ENCODE results near the gene KRT36.

The KRT36 gene

GRCh38 chr17:41489531-41489930 lies at the start of gene KRT36:
TSS of gene KRT36 (minus strand) at chr17:41489910. CDS start at chr17:41489864, 46 bp downstream.
- no peak for DNase-seq (ENCODE audit: low read depth, low spot score)

DNA sequence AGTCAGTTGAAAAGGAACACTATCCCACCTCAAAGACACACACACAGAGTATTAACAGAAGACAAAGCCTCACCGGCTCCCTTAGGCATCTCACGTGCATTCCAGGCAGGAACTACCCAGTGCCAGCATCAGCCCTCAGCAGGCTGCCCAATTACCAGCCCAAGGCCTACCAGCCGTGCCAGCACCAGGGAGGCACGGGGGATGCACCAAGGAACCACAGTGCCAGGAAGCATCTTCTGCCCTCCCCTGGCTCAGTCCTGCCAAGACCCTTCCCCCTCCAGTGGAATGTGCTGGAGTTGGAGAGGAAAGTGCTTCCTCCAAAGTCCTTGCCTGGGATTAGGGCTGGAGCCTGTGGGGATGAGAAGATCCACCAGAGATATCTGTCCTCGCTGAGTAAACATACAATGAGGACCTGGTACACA lies 49.4 kb upstream of the KRT36 start:
- DNase-seq (ENCODE audit: low read depth, low spot score), result no peak

DNA sequence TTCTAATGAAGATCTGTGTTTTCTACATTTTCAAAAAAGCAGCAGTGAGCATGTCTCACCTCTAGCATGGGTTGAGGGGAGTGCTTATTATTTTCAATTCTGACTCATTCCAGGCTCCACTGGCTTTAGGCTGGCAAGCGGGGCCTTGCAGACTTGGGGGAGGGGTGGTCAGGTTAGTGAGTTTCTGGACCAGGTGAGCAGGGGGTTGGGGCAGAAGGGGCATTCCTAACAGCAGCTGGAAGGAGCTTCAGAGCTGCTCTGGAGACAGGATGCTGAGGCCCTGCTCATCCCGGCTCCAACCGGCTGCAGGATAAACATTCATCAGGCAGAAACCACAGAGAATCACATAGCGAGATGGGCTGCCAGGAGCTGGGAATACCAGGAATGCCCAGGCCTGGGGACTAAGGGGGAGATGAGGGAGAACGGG lies 48.9 kb upstream of the KRT36 start:
- DNase-seq (ENCODE audit: low read depth, low spot score), result no peak

DNA sequence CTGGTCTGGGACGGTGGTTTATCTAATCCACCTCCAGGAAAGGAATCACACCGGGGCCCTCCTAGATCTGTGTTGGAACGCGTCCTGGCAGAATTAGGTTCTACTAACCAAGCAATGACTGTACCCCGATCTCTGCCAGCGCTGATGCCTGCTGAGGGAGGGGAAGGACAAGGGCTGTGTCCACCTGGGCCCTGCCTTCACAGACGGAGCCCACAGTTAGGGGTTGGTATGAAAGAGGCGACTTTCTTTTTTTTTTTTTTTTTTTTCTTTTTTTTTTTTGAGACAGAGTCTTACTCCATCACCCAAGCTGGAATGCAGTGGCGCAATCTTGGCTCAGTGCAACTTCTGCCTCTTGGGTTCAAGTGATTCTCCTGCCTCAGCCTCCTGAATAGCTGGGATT lies 48.3 kb upstream of the KRT36 start:
- DNase-seq (ENCODE audit: low read depth, low spot score), result no peak

DNA sequence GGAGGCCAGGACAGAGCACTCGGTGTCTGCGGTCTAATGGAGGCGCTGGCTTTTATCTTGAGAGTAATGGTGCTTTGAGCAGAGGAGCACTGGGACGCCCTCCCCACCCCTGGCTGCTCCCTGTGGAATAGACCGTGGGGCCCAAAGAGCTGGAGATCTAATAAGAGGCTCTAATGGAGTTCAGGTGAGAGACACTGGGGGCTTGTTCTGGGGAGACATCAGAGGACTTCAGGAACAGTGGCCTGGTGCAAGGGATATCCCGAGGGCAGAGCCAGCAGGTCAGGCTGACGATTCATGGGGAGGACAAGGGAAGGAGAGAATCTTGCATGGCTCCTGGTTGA lies 47.9 kb upstream of the KRT36 start:
- DNase-seq (ENCODE audit: low read depth, low spot score), result no peak

DNA sequence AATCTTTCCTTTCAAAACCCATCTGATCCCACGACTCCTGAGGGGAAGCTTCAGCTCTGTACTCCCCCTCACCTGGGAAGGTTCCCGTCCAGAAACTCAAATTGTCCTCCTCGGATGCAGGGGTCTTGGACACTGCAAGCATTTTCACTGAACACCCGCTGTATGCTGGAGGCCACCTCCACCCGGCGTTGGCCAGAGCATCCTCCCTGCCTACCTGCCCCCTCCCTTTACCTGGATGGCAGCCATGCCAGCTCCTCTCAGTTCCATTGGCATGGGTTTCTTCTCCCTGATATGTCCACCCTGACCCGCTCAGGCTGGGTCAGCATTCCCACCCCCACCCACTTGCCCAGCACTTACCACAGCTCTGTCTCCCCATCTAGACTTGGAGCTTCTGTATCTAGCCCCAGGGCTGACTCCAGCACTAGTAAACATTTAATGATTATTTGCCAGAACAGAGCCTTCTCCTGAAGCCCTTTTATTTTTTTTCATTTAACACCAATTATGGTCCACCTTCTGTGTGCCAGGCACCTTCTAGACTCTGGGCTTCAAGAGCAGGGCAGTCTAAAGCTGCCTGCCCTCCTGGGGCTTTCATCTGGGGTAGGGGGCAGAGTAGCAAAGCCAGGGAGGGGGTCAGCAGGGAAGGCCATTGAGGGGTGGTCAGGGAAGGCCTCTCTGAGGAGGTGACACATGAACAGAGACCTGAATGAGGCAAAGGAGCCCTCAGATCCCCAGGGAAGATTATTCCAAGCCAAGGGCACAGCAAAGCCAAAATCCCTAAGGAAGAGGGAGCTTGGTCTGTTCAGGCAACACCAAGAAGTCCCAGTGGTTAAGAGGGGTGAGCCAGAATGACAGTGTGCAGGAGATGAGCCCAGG lies 47.3 kb upstream of the KRT36 start:
- DNase-seq (ENCODE audit: low read depth, low spot score), result no peak

- DNase-seq (ENCODE audit: low read depth, low spot score), result no peak
Observed at GRCh38 chr17:41535764-41536481, 46.2 kb upstream of the KRT36 start.

DNA sequence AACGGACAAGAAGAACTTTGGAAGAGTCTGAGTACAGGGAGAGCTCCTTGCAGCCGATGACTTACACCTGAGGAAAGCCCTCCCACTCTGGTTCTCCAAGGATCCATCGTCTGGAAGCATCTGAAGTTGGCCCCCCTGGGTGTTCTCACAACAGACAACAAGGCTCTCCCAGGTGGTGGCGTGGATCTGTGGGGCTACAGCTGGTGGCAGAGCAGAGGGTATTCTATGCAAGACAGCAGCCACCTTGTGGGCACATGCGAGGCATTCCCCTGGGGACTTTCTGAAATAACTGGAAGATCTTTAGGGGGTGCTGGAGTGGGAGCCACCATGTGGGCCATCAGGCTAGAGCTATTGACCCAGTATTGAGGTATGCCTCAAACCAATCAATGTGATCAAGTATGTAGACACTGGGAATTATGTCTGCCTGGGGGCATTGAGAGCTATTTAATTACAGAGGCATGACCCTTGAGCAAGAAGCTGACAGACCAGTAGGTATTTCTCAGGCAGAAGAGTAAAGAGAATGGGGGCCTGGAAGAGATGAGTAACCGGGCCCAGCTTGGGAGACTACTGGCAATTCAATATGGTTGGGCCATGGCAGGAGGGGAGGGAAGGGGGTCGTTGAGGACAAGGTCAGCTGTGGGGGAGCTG lies 45.3 kb upstream of the KRT36 start:
- DNase-seq (ENCODE audit: low read depth, low spot score), result no peak

DNA sequence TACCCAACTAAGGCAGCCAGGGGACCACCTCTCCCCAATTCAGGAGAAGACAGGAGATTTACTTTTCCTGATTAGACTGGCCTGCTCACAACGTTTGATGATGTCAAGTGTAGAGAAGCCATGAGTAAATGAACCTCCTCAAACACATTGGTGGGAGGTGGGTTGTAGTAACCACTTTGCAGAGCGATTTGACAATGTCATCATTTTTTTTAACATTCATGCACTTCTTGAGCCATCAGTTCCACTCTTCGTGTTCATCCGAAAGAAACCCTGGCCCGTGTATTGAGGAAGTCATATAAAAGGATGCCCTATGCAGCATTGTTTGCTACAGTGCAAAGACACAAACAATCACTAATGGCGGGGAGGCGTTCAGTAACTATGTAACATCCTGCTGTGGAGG lies 43.9 kb upstream of the KRT36 start:
- no peak for DNase-seq (ENCODE audit: low read depth, low spot score)

- DNase-seq (ENCODE audit: low read depth, low spot score), result no peak
Observed at GRCh38 chr17:41532947-41533570, 43.3 kb upstream of the KRT36 start.

DNA sequence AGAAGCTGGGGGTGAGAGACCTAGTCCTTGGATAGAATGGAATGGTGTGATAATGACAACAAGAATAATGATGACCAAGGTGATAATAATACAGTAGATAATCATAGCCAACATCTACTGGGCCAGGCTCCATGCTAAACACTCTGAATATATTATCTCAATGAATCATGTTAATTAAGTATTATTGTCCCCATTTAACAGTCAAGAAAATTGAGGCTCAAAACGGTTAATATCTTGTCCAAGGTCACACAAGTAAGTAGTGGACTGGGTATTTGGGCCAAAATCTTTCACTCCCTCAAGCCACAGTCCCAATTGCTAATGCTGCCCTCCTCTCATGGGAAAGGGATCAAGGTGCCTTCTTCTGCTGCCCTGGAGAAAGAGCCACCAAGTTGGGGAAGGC lies 42.3 kb upstream of the KRT36 start:
- DNase-seq (ENCODE audit: low read depth, low spot score), result no peak

DNA sequence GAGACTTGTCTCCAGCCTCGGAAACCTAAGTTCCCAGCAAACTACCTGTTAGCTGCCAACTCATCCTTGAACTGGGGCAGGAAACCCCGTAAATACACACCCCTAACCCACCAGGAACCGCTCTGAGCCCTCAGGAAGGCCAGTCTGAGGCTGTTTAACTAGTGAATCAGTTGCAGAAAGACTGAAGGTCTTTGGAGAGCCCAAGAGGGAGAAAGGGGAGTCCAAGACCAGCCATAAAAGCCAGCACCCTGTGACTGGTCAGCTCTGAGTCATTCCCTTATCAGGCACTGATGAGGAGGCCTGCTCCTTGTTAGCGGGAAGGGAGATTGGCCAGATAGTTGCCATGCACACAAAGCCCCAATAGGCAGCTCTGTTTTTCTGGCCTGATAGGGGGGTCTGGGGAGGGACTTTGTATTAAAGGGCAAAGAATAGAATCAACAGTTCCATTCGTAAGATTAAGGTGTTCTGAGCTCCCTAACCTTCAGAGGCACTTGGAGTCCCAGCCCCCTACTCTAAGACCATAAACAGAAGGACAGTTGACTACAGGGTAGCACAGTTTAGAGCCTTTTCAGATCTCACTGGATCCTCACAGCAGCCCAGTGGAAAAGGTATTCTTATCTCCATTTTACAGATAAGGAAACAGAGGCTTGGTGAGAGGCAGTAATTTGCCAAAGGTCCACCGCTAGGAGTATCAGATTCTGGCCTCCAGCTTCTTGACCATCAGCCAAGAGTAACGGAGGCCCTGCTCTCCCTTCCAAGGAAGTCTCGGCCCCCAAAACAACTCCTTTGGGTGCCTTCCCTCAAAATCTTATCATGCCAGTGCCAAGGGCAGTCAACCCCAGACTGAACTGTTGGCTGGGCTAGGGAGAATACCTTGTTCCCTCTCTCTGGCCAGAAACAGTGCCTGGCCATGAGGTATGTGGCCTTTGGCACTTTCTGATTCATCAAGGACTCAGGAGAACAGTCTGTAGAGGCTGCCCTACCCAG lies 40.6 kb upstream of the KRT36 start:
- no peak for DNase-seq (ENCODE audit: low read depth, low spot score)

DNA sequence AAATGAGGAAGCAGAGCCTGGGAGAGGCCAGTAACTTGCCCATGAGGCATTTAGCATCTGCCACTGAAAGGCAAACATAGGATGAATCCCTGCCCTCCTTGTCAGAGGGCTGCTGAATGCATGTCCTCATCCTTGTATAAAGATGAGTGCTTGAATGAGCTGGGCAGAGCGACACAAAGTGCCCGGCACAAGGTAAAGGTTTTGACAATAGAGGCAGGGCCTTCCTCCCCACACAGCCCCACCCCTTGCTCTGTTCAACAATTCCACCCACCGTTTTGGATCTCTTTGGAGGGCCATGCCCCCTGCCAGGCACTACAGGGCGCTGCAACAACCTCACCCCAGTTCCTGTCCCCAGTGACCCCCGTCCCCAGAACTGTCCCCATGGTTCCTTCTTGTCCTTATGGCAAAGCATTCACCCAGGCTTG lies 39.8 kb upstream of the KRT36 start:
- DNase-seq (ENCODE audit: low read depth, low spot score), result no peak

- DNase-seq (ENCODE audit: low read depth, low spot score), result no peak
Observed at GRCh38 chr17:41528959-41529353, 39.2 kb upstream of the KRT36 start.

DNA sequence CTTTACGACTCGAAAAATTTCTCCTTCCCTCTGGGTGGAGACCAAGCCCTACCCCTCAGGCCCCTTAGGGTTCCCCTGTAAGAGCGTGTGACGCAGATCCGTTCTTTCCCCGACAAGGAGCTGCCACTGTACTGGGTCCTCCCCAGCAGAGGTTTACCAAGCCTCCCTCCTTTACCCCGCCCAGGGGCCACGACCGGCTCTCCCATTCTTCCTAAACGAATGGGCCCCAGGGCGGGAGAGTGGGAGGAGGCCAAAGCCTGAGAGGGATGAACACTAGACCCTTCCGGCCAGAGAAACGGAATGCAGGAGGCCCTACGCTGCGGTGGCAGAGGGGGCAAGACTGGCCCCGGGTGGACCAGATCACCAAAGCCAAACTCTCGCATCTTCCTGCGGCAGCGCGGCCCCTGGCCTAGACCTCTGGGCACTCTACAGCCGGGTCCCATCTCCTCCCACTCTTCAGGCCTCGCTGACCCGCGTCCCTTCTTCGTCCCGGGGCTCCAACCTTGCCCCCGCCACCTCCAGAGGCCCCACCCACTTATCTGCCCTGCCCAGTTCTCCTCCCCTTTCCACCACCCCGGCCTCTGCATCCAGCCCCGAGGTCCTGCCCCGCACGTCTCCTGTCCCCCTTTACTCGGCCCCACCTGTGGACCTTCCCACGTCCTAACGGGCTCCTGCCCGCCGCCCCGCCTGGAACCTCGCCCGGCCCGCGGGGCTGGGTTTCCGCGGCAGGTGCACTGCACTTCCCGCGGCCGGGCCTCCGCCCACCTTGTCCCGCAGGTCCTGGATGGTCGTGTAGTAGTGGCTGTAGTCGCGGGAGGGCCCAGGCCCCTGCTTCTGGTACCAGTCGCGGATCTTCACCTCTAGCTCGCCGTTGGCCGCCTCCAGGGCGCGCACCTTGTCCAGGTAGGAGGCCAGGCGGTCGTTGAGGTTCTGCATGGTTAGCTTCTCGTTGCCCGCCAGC lies 37.6 kb upstream of the KRT36 start:
- no peak for DNase-seq (ENCODE audit: low read depth, low spot score)

- DNase-seq (ENCODE audit: low read depth, low spot score), result no peak
Observed at GRCh38 chr17:41524261-41524660, 34.6 kb upstream of the KRT36 start.

DNA sequence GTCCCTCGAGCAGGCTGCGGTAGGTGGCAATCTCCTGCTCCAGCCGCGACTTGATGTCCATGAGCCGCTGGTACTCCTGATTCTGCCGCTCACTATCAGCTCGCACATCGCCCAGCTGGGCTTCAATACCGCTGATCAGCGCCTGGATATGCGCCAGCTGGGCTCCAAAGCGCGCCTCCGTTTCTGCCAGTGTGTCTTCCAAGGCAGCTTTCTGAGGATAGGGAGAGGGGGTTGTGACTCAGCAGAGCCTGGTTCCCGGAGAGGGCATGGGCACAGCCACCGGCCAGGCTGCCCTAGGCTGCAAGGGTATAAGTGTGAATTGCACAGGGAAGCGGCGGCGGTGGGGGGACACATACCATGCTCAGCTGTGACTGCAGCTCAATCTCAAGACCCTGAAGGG lies 34.1 kb upstream of the KRT36 start:
- DNase-seq (ENCODE audit: low read depth, low spot score), result no peak

DNA sequence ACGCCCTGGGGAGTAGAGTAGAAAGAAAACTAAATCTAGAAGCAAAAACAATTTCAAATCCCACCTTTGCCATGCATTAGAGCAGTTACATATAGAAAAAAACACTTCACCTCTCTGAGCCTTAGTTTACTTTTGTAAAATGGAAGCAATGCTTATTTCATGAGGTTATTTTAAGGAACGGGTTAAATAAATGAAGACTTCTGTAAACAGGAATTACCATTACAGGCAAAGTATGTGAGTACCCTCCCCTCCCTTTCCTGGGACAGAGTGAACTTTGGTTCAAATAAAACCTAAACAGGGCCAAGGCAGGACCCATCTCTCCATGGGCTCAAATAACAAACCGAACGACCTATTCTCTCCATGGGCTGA lies 33.5 kb upstream of the KRT36 start:
- no peak for DNase-seq (ENCODE audit: low read depth, low spot score)

- DNase-seq (ENCODE audit: low read depth, low spot score), result no peak
Observed at GRCh38 chr17:41522301-41523224, 32.9 kb upstream of the KRT36 start.

Data from smooth muscle cell of the brain vasculature (primary cell).